Endodermal cell (in vitro differentiated cells): ENCODE results near the gene NUP153. TPM values are rescaled to one million over a fixed set of nuclear protein-coding genes. Genes with fewer than 3 reads are reported as not detected.

Experiments used
- DNase-seq: peaks from one replicate; pipeline ENCODE4 v3.0.0-alpha.2; 2017
- H3K27ac ChIP-seq: 2 replicates; pipeline ENCODE4 v1.5.1; 2013; ENCODE audit warnings: mild to moderate bottlenecking, low read depth, low read length, moderate library complexity
- H3K27me3 ChIP-seq: 2 replicates; pipeline ENCODE4 v1.6.1; 2013; ENCODE audit warnings: mild to moderate bottlenecking, low read length, moderate library complexity; ENCODE audit not compliant: insufficient read depth, control insufficient read depth, poor library complexity, severe bottlenecking
- H3K36me3 ChIP-seq: 2 replicates; pipeline ENCODE4 v1.7.0; 2013; ENCODE audit warnings: mild to moderate bottlenecking, low read length, moderate library complexity; ENCODE audit not compliant: control insufficient read depth, insufficient read depth
- H3K4me1 ChIP-seq: one replicate; pipeline ENCODE4 v1.7.0; 2013; ENCODE audit warnings: low read length; ENCODE audit not compliant: control insufficient read depth, insufficient read depth
- H3K4me3 ChIP-seq: 2 replicates; pipeline ENCODE4 v1.5.1; 2013; ENCODE audit warnings: mild to moderate bottlenecking, low read length, moderate library complexity
- H3K9ac ChIP-seq: 2 replicates; pipeline ENCODE4 v1.6.1; 2013; ENCODE audit warnings: mild to moderate bottlenecking, low read length, moderate library complexity; ENCODE audit not compliant: poor library complexity, severe bottlenecking; ENCODE audit errors: extremely low read depth
- H3K9me3 ChIP-seq: 2 replicates; pipeline ENCODE4 v1.6.1; 2013; ENCODE audit warnings: mild to moderate bottlenecking, low read length, moderate library complexity; ENCODE audit not compliant: control insufficient read depth
- H3K27ac Mint-ChIP-seq: 2 replicates; pipeline ENCODE4 v1.8.0; 2020; ENCODE audit warnings: mixed read lengths
- H3K27me3 Mint-ChIP-seq: 2 replicates; pipeline ENCODE4 v1.8.0; 2021; ENCODE audit warnings: mild to moderate bottlenecking, mixed read lengths; ENCODE audit not compliant: insufficient read depth
- H3K36me3 Mint-ChIP-seq: 2 replicates; pipeline ENCODE4 v1.8.0; 2020; ENCODE audit warnings: low read depth, mixed read lengths
- H3K4me1 Mint-ChIP-seq: 2 replicates; pipeline ENCODE4 v1.8.0; 2020; ENCODE audit warnings: mixed read lengths
- H3K4me3 Mint-ChIP-seq: 2 replicates; pipeline ENCODE4 v1.8.0; 2020; ENCODE audit warnings: mild to moderate bottlenecking, moderate library complexity, mixed read lengths
- H3K9me3 Mint-ChIP-seq: 2 replicates; pipeline ENCODE4 v1.8.0; 2020; ENCODE audit warnings: mild to moderate bottlenecking, mixed read lengths
- WGBS, 2 experiments: methylation state at CpG; one replicate each; pipeline versions ENCODE4 v1.1.5 to v1.1.7; 2013; ENCODE audit warnings: missing lambda C conversion rate in 2 of 2, mixed read lengths in 1 of 2; ENCODE audit not compliant: insufficient coverage in 1 of 2, insufficient read length in 1 of 2; 5-methylcytosine and 5-hydroxymethylcytosine counted together
- total RNA-seq, 2 donors: library from RNA; stranded (reverse); fragmentation: NEBNext Ultra II Directional in 1 of 2; extraction: Animal tissue kit (Norgen Biotek cat#: 25700) in 1 of 2; gene quantifications; 2 replicates in 1 of 2; 3 replicates in 1 of 2; pipeline ENCODE4 v1.2.1, GENCODE V29; 2021
- TF ChIP-seq, protein P1 (sequence below): fragments of 200-600 bp; sonication (generic); conservative IDR thresholded peaks from 2 replicates; pipeline ENCODE4 v1.5.0; 2021; ENCODE audit warnings: antibody characterized with exemption, mild to moderate bottlenecking

NUP153 gene
- total RNA-seq, 2 donors from 2014 or later: 58.9 to 69.6 TPM

DNA sequence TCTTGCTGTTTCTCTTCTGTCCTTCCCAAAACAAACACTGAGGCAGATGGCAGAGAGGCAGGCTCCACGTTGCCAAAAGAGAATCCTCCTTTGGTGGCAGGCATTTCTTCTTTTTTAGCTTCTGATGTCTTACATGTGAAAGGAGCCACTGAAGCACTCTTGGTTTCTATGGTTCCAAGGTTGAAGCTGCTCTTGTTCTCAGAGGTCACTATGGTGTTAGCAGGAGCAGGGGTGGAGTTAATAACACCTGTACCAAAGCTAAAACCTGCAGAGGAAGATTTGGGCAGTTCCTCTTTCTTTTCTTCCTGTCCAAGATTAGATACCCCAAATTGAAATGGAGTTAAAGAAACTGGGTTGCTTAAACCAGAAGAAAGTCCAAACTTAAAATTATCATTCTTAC is 77.9 kb downstream of the NUP153 start:
- Mint-ChIP-seq H3K4me3 (no peak overlapping the region), H3K36me3 (peaks cover 77% of the 10 kb centered on the region), H3K27me3 (no peaks in the 10 kb centered on the region), H3K9me3 (no peaks in the 10 kb centered on the region), H3K27ac (no peak overlapping the region), H3K4me1 (peaks cover 5% of the 10 kb centered on the region)
- Histone ChIP-seq H3K36me3 (peaks cover 92% of the 10 kb centered on the region), H3K4me3 (no peak overlapping the region), H3K4me1 (no peaks in the 10 kb centered on the region), H3K27ac (no peak overlapping the region), H3K9me3 (peaks cover 4% of the 10 kb centered on the region), H3K9ac (no peak overlapping the region), H3K27me3 (no peaks in the 10 kb centered on the region)
- TF ChIP-seq, protein P1, sequence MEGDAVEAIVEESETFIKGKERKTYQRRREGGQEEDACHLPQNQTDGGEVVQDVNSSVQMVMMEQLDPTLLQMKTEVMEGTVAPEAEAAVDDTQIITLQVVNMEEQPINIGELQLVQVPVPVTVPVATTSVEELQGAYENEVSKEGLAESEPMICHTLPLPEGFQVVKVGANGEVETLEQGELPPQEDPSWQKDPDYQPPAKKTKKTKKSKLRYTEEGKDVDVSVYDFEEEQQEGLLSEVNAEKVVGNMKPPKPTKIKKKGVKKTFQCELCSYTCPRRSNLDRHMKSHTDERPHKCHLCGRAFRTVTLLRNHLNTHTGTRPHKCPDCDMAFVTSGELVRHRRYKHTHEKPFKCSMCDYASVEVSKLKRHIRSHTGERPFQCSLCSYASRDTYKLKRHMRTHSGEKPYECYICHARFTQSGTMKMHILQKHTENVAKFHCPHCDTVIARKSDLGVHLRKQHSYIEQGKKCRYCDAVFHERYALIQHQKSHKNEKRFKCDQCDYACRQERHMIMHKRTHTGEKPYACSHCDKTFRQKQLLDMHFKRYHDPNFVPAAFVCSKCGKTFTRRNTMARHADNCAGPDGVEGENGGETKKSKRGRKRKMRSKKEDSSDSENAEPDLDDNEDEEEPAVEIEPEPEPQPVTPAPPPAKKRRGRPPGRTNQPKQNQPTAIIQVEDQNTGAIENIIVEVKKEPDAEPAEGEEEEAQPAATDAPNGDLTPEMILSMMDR: no peak
- 80 to 88% methylated on average over 1 of the region's 1 CpG for WGBS, 2 experiments
- DNase-seq: no peak

DNA sequence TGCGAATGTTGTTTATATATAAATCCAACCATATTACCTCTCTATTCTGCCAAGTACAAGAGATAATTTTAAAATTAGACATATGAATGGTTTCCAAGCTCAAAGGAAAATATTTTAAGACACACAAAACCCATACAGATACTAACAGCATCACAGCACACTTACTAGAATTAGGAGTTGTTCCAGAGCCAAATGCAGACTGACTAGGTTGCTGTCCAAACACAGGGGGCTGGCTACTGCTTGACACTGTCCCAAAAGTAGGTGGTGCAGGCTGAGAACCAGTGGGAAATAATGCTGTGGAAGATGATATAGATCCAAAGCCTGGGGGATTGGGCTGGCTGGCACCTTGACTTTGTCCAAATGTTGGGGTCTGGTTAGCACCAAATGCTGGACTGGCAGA is 82.3 kb downstream of the NUP153 start:
- Mint-ChIP-seq H3K27ac (no peak overlapping the region), H3K4me1 (peaks cover 3% of the 10 kb centered on the region), H3K4me3 (no peak overlapping the region), H3K27me3 (no peaks in the 10 kb centered on the region), H3K36me3 (peaks cover 79% of the 10 kb centered on the region), H3K9me3 (no peaks in the 10 kb centered on the region)
- Histone ChIP-seq H3K27ac (no peak overlapping the region), H3K4me3 (no peak overlapping the region), H3K27me3 (no peaks in the 10 kb centered on the region), H3K9me3 (peaks cover 4% of the 10 kb centered on the region), H3K9ac (no peak overlapping the region), H3K36me3 (peaks cover 93% of the 10 kb centered on the region), H3K4me1 (no peaks in the 10 kb centered on the region)
- WGBS, 2 experiments: 100% methylated on average over 1 of the region's 1 CpG; no CpG with 5 or more reads in 1 of the 2 experiments
- TF ChIP-seq, protein P1: no peak
- DNase-seq: no peak

GRCh38 chr6:17622144-17622543 is 84.6 kb downstream of the NUP153 start:
- no peak overlapping the region for H3K27ac Mint-ChIP-seq
- DNase-seq: no peak
- no peaks in the 10 kb centered on the region for H3K4me1 ChIP-seq
- TF ChIP-seq, protein P1: no peak
- no peaks in the 10 kb centered on the region for H3K9me3 Mint-ChIP-seq
- H3K36me3 Mint-ChIP-seq: peaks cover 75% of the 10 kb centered on the region
- H3K36me3 ChIP-seq: peaks cover 89% of the 10 kb centered on the region
- H3K9me3 ChIP-seq: peaks cover 4% of the 10 kb centered on the region
- no peak overlapping the region for H3K4me3 Mint-ChIP-seq
- no peak overlapping the region for H3K27ac ChIP-seq
- H3K4me1 Mint-ChIP-seq: no peaks in the 10 kb centered on the region
- no peak overlapping the region for H3K9ac ChIP-seq
- no peak overlapping the region for H3K4me3 ChIP-seq
- no peaks in the 10 kb centered on the region for H3K27me3 ChIP-seq
- 95 to 100% methylated on average over 3 to 5 of the region's 5 CpGs for WGBS, 2 experiments
- H3K27me3 Mint-ChIP-seq: no peaks in the 10 kb centered on the region
